ENCODE results near the gene TP73.

TP73 gene

DNA sequence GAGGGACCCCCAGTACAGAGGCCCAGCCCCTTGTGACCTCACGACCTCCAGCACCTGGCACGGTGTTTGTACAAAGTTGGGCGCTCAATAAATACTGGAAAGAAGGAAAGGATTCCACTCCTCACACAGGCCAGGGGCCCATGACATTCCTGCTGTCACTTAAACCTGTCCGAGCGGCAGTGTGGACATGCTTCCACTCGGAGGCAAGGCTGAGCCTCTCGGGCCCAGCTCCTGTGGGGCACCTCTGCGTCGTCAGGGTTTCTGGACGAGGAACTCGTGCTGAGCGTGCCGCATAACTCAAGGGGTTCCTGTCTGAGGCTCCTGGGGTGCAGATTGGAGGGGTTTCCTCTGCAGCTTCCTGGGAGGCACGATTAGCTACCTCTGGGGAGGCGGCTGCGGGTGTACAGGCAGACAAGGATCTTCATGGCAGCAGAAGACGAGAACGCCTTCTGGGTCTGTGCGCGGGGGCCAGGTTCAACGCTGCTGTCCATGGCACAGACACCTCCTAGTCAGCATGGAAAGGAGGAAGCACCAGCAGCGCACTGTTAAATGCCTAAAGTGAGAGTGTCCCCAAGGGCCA, 116.6 kb downstream of the TP73 start:
- no peak for DNase-seq (ENCODE audit: low read depth)

DNA sequence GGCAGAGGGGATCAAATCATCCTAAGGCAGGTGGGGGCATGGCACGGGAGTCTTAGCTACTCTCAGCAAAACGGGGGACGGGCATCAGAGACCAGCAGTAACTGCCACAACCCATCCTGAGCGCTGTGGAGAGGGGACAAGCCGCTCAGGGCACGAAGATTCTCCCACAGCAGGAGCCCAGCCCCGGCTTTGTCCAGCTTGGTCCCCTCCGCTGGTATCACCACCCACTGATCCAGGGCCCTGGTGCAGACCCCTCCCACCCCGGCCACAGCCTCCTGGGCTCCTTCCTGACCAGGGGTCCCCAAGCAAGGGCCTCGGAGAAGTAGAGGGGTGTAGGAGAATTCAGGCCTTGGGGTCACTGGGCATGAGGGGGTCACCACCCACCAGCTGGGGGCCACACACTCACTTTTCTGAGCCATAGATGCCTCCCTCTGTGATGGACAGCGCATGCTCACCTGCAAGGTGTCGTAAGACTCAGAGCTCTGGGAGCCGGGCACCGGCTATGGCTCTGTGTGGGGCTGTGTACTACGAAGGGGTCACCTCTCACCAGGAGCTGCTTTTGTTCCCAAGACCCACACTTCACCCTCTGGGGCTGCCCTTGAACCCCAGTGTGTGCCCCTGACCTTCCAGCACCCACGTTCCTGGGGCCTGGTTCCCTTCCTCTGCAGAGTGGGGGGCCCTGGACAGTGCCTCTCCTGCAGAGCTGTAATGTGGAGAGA, 117.9 kb downstream of the TP73 start:
- no peak for DNase-seq (ENCODE audit: low read depth)

DNA sequence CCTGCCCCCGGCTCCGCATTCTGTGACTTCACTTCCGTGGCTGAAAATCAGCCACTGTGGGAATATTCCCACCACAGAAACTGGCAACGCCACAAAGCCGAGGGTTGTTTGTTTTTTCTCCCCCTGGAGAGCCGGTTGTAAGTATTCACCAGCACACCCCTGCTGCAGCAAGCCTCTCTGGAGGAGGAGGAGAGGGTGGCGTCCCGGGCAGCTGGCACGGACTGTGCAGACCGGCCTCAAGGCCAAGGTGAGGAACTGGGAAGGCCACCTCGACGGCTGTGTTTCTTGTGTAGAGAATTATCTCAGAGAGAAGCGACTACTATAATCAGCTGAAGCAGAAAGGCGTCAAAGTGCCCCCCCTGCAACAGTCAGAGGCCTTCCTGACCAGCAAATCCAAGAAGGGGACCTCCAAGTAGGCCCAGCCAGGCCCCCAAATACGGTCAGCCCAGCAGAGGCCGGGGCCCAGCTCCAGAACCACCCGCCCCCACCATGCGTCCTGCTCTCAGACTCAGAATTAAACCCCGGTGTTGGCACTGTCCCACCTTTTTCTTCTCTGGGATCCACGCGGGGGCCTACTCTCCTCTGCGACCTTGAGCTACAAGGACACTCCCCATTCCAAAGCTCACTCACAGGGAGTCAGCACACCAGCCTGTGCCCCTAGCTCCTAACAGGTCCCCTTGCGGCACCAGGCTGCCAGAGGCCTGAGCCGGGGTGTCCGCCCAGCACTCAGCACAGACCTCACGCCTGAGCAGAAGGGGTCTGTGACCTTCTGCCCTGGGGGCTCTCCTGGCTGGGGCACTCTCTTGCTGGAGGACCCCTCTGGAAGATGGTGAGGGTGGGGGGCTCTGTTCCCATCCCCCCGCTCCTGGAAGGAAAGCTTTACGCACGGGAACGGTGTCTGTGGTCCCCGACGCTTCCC, 119.1 kb downstream of the TP73 start:
- no peak for DNase-seq (ENCODE audit: low read depth)

DNA sequence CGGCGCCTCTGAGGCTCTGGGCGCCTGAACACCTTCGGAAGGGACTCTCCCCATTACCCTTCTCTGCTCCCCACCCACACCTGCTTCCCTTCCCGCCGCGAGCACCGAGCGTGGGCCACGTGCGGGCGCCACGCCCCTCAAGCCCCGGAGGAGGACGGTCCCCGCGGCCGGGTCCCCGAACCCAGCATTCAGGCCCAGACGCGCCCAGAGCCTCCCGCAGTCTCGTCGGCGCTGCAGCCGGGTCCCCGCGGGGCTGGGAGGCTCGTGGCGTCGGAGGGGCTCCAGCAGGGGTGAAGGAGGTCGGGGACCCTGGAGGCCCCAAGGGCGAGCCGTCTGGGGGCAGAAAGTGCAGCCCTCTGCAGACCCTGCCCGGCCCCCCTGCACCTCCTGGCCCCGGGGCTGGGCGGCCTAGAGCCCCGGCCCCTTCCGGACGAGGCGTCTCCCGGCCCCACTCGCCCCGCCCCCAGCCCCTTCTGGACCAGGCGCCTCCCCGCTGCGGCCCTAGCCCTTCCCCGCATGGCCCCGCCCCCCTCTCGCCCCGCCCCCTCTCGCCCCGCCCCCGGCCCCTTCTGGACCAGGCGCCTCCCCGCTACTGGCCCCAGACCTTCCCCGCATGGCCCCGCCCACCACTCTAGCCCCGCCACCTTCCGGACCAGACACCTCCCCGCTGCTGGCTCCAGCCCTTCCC, 119.9 kb downstream of the TP73 start:
- peak; percentile 72 for DNase-seq (ENCODE audit: low read depth)

DNA sequence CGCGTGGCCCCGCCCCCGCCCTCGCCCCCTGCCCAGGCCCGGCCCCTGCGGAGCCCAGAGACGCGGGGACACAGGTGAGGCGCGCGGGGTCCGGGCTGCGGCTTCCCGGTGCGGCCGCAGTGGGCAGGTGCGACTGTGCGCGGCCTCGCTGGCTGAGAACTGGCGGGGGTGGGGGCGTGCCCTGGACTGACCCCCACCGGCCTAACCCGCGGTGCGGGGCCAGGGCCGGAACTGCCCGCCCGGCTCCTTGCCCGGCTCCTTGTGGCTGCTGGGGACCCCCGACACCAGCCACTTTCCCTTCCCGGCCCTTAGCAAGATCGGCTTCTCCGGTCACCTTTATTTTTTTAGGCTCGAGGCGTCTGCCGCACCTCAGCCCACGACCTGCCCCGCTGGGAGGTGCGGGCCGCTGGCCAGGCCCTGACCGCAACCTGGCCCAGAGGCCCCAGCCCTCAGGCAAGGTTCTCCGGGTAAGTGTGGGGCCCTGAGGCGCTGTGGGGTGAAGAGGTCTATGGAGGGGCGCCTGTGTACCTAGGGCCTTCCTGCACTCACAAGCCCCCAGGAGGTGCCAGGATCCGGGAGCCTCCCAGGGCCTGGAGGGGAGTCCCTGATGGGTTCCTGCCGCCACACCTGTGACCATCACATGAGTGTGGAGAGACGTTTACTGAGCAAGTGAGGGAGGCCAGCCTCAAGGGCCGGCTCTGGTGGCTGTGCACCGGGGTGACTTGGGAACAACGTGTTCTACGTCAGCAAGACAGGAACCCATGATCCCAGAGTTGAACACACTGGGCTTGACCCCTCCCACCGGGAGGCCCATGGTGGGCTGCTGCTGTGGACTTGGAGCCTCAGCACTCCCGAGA, 120.6 kb downstream of the TP73 start, which contains the start of gene SMIM1:
SMIM1 (plus strand) TSS at position 35 of the 857 bp plus-strand sequence. CDS start 2,625 bp downstream, outside the sequence.
- no peak for DNase-seq (ENCODE audit: low read depth)

DNA sequence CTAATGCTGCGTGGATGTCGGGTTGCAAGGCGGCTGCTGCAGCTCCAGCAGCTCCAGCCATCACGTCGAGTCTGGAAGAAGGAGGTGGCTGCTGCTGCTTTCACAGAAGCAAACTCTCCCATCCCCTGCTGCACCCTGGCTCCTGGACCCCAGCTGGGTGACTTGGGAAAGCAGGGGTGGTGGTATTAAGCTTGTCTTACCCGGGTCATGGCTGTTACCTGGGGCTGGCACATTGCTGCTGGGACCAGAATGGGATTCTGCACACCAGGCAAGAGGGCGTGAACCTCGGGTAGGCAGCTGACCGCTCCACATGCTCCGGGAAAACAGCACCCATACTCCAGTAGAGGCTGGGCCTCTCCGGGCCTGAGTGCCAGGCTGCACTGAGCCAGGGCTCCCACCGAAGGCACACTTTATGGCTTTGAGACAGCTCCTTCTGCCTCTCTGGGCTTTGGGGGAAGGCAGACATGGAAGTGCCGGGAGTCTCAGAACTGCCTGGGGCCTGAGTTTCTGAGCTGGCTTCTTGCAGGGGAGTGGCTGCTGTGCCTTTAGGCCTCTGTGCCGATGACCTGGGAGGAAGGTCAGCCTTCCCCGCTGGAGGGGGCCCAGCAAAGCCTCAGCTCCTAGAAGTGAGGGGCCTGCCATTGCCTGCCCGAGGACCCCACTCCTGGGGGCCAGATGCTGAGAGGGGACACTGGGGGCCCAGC, 121.4 kb downstream of the TP73 start:
- no peak for DNase-seq (ENCODE audit: low read depth)

DNA sequence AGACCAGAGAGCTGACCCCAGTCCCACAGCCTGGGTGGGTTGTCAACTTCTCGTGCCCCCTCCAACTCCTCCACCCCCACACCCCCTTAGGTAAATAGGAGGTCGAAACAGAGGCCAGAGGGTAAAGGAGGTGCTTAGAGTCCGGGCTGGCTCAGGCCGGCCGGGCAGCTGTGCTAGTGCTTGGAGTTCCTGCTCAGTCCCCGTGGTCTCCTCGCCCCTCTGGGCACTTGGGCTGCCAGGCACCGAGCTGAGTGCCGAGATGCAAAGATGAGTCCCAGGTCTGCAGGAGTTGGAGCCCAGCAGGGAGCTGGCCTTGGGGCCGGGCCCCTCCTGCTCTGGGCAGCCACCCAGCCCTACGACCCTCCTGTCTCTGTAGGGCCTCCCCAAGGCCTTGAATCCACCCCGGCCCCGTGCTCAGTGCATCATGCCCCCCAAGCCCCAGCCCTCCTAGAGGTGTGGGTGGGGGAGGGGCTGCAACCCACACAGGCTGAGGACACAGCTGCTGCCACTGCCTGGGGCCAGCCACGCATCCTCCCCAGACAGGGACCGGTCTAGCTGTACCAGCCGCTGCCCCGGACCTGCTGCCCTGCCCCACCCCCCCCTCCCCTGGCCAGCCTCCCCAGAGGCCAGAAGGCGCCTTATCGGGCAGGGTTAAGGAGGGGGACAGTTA, 122.1 kb downstream of the TP73 start:
- no peak for DNase-seq (ENCODE audit: low read depth)

DNA sequence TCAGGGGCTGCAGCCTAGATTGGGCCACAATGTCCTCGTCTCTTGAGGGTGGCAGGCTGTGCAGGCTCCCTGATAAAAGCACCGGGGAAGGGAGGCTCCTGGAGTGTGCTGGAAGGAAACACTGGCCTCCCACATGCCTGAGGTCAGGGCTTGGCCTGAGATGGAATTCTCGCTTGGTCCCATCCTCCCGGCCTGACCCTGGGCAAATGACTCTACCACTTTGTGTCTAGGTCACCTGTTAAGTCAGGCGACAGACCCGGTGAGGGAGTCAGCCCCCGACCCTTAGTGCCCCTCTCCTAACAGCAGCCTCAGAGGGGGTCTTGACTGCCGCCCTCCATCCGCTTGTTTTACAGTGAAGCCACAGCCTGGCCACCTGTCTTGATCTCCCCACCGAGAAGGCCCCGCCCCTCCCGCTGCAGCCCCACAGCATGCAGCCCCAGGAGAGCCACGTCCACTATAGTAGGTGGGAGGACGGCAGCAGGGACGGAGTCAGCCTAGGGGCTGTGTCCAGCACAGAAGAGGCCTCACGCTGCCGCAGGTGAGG, 122.7 kb downstream of the TP73 start:
- DNase-seq (ENCODE audit: low read depth): no peak

DNA sequence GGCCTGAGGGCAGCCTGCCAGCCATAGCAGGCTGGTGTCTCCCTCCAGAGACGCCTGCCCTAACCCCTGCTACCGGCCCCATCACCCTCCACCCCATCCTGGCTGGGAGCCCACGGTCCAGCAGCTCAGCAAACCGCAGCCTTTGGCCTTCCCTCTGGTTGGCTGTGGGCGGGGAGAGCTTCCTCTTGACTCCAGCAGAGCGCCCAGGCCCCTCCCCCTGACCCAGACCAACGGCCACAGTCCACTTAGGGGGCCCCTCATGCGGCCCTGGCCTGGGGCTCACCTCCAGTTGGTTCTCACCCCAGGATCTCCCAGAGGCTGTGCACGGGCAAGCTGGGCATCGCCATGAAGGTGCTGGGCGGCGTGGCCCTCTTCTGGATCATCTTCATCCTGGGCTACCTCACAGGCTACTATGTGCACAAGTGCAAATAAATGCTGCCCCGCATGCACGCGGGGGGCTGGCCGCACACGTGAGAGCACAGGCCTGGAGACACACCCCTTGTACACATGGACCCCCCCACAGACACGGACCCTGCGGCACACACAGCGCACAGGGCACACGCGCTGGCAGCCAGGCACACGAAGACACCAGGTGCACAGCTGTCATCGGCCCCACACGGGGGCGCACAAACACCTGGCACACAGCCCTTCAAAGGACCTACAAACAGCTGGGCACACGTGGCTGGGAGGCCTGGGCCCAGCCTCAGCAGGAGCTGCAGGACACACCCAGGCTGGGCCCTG, 123.3 kb downstream of the TP73 start:
- peak; percentile 20 for DNase-seq (ENCODE audit: low read depth)

DNA sequence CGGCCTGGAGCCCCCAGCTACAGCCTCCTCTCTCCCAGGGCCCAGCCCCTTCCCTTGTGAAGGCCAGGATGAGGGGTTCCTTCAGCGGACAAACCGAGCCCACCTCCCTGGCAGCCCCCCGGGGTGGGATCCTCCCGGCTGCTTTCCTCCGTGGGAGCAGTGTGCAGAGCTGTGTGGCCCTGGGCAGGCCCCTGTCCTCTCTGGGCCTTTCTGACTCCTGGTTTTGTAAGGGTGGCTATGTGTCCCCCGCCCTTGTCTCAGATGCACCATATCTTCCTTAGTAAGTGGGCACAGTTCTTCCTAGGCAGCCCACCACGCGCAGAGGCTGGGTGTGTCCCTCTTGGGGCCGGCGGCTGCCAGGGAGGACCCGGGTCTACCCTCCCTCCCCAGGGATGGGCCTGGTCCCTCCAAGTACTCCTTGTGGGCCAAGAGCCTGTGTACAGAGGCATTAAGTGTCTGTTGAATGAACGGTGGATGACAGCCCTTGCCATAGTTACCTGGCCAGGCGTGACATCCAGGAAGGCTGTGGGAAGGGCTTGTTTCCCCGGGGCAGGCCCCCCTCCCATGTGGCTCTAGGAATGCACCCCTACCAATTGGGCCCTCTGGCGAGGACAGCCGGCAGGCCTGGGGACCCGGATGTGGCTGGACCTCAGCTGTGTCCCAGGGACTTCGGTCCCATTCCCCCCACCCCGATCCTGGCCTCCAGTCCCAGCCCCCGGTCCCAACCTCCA, 124.1 kb downstream of the TP73 start:
- DNase-seq (ENCODE audit: low read depth): no peak

DNA sequence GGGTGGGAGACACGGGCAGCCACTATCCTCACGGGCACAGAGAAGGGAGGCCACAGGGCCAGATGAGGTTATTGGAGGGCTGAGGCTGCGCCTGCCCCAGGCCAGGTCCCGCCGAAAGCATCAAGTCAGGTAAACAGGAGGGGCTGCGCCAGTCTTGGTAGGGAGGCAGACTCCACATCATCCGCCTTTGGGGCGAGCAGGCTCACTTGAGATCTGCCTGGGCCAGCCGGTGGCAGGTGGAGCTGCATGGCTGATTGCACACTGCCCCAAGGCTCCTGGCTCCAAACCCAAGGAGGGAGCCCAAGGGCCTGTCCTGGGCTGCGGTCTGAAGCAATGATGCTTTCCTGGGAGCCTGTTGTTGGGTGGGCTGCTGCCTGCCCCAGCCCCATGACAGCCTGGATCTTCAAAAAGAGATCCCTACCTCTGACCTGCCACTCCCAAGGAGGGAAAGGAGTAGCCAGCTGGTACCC, 124.8 kb downstream of the TP73 start:
- DNase-seq (ENCODE audit: low read depth): no peak

DNA sequence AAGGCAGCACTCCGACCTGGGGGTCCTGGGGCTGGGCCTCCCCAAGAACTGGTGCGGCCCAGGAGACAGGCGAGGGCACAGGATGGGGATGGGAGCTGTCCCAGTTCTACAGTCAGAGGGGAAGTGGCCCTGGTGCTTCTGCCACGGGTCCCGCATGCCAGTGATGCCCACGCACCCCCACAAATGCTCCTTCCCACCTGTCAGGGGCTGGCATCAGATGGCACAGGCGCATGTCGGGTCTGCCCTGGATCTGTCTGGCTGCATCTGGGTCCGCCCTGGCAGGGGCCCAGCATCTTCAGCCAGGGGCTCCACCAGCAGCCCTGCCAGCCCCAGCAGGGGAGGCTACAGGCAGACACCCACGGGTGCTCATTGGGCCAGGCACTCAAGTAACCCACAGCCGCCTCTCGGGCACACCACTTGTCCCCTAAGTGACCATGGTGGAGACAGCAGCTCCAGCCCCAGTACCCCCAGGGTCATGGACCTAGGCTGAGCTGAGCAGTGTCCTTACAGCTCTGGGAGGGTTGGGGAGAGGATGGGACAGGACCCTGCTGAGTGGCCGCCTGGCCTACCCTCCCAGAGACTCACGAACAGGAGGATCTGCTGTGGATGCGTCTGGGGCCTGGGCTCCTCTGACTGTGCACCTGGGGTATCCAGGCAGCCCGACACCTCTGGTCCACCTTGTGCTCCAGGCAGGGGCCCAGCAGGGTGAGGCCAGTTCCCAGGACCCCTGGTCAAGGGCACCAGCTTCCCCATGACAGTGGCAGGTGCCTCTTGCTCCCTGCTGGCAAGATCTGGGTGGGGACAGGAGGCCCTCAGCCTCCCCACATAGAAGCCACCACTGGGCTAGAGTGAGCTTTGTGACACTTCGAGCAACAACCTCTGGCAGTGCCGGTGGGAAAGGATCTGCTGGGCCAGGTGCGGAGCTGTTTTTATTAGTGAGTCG, 125.6 kb downstream of the TP73 start:
- DNase-seq (ENCODE audit: low read depth): no peak

DNA sequence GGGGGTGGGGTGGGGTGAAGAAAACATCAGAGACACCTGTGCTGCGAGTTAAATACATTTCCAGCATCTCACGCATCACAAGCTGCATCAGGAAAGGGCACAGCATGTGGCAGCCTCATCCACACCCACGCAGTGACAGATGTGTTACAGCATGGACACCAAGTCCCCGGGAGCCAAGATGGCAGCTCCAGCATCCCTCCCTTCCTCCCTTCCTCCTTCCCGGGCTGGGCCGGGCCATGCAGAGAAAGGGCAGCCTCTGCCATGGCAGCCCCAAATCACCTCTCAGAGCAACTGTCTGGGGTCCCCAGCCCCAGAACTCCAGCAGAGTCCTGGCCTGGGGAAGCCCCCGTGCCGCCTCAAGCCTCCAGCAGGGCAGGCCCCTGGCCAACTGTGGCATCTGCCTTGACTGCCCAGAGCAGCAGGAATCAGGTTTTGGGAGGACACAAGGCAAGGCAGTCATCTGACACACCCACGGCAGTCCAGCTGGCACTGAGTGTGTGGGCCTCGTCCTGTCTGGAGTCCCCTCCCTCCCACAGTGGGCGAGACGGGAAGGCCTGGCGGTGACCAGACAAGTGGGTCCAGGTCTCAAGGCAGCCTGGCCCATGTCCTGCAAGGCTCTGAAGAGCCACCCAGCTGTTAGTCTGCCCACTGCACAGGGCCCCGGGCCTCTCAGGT, 126.4 kb downstream of the TP73 start:
- DNase-seq (ENCODE audit: low read depth): no peak

DNA sequence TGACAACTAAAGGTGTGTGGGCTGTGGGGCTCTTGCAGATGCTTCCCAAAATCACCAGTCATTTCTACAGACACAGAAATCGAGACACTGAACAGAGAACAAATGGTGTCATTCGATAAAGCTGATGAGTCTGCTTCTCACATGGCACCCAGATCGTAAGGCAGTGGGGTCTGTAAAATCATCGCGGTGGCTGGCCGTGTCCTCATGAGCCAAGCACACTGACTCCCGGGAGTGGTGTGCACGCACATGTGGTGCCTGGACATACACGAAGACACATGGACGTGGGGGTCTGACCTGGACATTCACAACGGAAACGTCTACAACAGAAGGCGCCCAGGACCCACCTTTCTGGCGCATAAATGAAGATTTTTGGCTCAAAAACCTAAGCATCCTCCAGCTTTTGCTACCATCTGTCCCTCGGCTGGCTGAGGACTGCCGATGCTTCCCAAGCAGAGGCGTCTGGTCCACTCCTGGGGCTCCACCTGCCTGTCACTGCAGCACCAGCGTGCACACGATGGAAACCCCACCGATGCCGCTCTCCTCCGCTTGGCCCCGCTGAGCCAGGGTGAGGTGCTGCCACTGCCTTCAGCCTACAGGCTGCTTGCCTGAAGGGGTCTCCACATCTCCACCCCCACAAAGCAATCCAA, 127.1 kb downstream of the TP73 start:
- no peak for DNase-seq (ENCODE audit: low read depth)

DNA sequence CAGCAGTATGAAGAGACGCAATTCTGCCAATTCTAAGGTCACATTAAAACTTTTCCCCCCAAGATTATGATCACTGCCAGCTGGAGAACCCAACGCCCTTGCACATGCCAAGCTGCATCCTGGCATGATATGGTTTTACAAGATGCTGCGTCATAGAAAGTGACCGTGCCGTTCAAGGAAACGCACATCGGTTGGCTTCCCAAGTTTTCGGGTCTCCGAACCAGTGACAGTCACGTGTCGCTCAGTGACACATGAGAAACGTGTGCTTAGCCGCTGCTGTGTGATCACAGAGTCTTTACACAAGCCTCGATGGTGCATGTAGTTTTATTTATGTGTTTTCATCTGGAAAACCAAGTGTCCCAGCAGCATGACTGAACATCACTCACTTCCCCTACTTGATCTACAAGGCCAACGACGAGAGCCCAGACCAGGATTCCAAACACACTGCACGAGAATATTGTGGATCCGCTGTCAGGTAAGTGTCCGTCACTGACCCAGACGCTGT, 127.6 kb downstream of the TP73 start:
- DNase-seq (ENCODE audit: low read depth): no peak

DNA sequence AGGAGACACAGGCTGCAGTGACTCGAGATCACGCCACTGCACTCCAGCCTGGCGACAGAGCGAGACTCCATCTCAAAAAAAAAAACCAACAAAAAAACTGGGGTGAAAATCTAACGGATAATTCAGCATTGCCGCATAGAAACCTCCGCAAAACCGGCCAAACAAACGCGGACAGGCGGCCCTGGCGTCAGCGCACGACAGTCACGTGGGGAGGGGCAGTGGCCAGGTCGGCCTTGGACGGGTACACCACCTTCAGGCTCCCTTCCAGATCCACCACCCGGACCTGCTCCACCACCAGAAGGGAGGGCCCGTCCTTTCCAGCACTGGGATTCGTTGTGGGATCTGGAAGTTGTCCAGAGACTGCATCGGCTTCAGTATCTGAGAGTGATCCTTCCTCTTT, 128.6 kb downstream of the TP73 start:
- DNase-seq (ENCODE audit: low read depth): no peak
